Measurements from ENCODE around the gene WDFY2.
"Not testable (repeated sequence)": the region's sequence is repeated elsewhere in the genome, so short reads cannot be mapped to it uniquely, and the experiment has no call there.

The WDFY2 gene

GRCh38 chr13:51666839-51667238 is 82.6 kb downstream of the WDFY2 start:
- DNase-seq (ENCODE audit: low read depth), result no peak

GRCh38 chr13:51668580-51669195 is 84.4 kb downstream of the WDFY2 start:
- no peak for DNase-seq (ENCODE audit: low read depth)

GRCh38 chr13:51673165-51673564 is 88.9 kb downstream of the WDFY2 start:
- DNase-seq (ENCODE audit: low read depth), result no peak

GRCh38 chr13:51674276-51674675 is 90.0 kb downstream of the WDFY2 start:
- no peak for DNase-seq (ENCODE audit: low read depth)

- no peak for DNase-seq (ENCODE audit: low read depth)
These were observed 91.1 kb downstream of the WDFY2 start for GRCh38 chr13:51675385-51675784.

- no peak for DNase-seq (ENCODE audit: low read depth)
These were observed 91.6 kb downstream of the WDFY2 start for GRCh38 chr13:51675877-51676276.

- no peak for DNase-seq (ENCODE audit: low read depth)
These were observed 92.5 kb downstream of the WDFY2 start for GRCh38 chr13:51676739-51677138.

GRCh38 chr13:51678420-51678819 is 94.2 kb downstream of the WDFY2 start:
- DNase-seq (ENCODE audit: low read depth), result no peak

- no peak for DNase-seq (ENCODE audit: low read depth)
These were observed 95.4 kb downstream of the WDFY2 start for GRCh38 chr13:51679616-51680015.

- no peak for DNase-seq (ENCODE audit: low read depth)
These were observed 96.9 kb downstream of the WDFY2 start for GRCh38 chr13:51681037-51681678.

GRCh38 chr13:51682686-51683085 is 98.4 kb downstream of the WDFY2 start:
- DNase-seq (ENCODE audit: low read depth), result no peak

GRCh38 chr13:51683597-51683996 is 99.3 kb downstream of the WDFY2 start:
- DNase-seq (ENCODE audit: low read depth), result no peak

- no peak for DNase-seq (ENCODE audit: low read depth)
These were observed 99.8 kb downstream of the WDFY2 start for GRCh38 chr13:51684076-51684475.

GRCh38 chr13:51687947-51688714 is 103.9 kb downstream of the WDFY2 start:
- DNase-seq (ENCODE audit: low read depth), result no peak

GRCh38 chr13:51688937-51689662 is 104.8 kb downstream of the WDFY2 start:
- no peak for DNase-seq (ENCODE audit: low read depth)

GRCh38 chr13:51689663-51689996 is 105.4 kb downstream of the WDFY2 start:
- no peak for DNase-seq (ENCODE audit: low read depth)

GRCh38 chr13:51695677-51696076 is 111.4 kb downstream of the WDFY2 start:
- DNase-seq (ENCODE audit: low read depth), result not testable (repeated sequence)

GRCh38 chr13:51697181-51697580 is 112.9 kb downstream of the WDFY2 start:
- no peak for DNase-seq (ENCODE audit: low read depth)

GRCh38 chr13:51697855-51698254 is 113.6 kb downstream of the WDFY2 start:
- no peak for DNase-seq (ENCODE audit: low read depth)

GRCh38 chr13:51698352-51698751 is 114.1 kb downstream of the WDFY2 start:
- no peak for DNase-seq (ENCODE audit: low read depth)

GRCh38 chr13:51704399-51705313 is 120.4 kb downstream of the WDFY2 start:
- DNase-seq (ENCODE audit: low read depth), result no peak

GRCh38 chr13:51707461-51707860 is 123.2 kb downstream of the WDFY2 start:
- DNase-seq (ENCODE audit: low read depth), result no peak
